Measurements from ENCODE around the gene TM9SF4.
"Not testable (repeated sequence)": the region's sequence is repeated elsewhere in the genome, so short reads cannot be mapped to it uniquely, and the experiment has no call there.

TM9SF4 gene

GRCh38 chr20:32159766-32160221 lies 50.3 kb downstream of the TM9SF4 start:
- no peak for DNase-seq (ENCODE audit: low spot score)

DNA sequence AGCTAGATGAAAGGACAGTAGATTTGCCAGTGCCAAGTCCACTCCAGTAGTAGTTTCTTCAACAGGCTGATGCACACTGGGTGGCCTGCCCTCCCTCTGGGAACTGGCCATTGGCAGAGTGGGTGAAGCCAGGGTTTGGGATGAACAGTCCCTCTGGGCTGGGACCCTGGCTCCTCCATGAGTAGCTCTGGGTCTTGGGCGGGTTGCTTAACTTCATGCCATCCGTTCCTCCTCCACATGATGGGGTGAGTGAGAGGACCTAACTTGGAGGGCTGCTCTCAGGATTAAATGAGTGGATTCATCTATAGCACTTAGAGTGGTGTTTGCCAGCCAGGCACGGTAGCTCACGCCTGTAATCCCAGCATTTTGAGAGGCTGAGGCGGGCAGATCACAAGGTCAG lies 50.8 kb downstream of the TM9SF4 start:
- no peak for DNase-seq (ENCODE audit: low spot score)

GRCh38 chr20:32162351-32162750 lies 52.8 kb downstream of the TM9SF4 start:
- DNase-seq (ENCODE audit: low spot score): no peak

GRCh38 chr20:32163951-32164350 lies 54.4 kb downstream of the TM9SF4 start:
- DNase-seq (ENCODE audit: low spot score): no peak

DNA sequence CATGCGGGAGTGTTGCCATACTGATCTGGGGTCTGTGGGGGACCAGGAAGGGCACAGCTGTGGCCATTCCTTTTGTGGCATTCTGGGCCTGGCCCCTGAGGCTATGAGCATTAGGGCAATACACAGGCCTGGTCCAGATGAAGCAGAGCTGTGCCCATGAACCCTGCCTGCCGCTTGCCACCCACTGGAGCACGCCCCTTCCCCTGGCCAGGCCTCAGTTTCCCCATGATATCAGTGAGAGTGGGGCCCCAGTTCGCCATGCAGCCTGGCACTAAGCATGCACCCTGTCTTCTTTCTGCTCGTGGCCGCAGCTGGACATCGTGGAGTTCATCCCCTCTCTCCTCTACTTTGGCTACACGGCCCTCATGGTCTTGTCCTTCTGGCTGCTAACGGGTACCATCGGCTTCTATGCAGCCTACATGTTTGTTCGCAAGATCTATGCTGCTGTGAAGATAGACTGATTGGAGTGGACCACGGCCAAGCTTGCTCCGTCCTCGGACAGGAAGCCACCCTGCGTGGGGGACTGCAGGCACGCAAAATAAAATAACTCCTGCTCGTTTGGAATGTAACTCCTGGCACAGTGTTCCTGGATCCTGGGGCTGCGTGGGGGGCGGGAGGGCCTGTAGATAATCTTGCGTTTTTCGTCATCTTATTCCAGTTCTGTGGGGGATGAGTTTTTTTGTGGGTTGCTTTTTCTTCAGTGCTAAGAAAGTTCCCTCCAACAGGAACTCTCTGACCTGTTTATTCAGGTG lies 55.6 kb downstream of the TM9SF4 start:
- DNase-seq (ENCODE audit: low spot score): no peak

- no peak for DNase-seq (ENCODE audit: low spot score)
Observed at GRCh38 chr20:32165836-32166545, 56.5 kb downstream of the TM9SF4 start.

- DNase-seq (ENCODE audit: low spot score): no peak
Observed at GRCh38 chr20:32167552-32167951, 58.0 kb downstream of the TM9SF4 start.

DNA sequence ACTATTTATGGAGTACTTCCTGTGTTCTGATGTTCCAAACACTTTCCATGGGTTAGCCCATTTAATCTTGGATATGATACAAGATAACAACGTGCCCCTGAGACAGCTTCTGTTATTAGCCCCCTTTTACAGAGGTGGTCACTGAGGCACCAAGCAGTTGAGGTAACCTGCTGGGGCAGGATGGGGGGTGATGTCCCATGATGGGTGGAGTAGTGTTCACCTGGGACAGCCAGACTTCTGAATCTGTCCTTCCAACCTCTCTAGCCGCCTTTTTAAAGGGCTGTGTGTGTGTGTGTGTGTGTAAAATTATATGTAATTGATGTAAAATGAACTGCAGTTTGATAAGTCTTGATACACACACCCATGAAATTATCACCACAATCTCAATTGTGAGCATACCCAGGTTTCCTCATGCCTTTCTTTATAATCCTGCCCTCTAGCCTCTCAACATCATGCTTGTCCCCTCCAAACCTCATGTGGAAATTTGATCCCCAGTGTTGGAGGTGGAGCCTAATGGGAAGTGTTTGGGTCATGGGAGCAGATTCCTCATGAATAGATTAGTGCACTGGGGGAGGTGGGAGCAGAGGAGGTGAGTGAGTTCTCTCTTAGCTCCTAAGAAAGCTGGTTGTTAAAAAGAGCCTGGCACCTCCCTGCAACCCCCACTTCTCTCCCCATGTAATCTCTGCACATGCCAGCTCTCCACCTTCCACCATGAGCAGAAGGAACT lies 58.8 kb downstream of the TM9SF4 start:
- no peak for DNase-seq (ENCODE audit: low spot score)

GRCh38 chr20:32177696-32178095 lies 68.2 kb downstream of the TM9SF4 start:
- DNase-seq (ENCODE audit: low spot score): not testable (repeated sequence)

DNA sequence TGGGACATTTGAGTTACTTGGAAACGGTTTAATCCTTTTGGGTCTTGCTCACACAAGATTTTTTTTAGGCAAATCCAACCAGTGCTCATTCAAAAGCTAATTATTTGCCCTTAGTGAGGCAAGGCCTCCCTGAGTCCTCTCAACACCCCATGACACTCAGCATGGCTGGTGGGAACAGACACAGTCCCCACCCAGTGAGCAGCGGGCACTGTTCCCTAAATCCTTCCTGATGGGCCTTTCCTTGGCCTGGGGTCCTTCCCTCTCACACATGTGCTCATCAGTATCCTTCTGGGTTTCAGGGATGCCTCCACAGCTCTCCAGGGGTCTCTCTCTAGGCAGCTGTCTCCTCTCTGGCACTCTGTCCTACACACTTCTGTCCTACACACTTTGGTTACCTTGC lies 70.0 kb downstream of the TM9SF4 start:
- DNase-seq (ENCODE audit: low spot score): no peak

- no peak for DNase-seq (ENCODE audit: low spot score)
Observed at GRCh38 chr20:32179934-32180333, 70.4 kb downstream of the TM9SF4 start.

DNA sequence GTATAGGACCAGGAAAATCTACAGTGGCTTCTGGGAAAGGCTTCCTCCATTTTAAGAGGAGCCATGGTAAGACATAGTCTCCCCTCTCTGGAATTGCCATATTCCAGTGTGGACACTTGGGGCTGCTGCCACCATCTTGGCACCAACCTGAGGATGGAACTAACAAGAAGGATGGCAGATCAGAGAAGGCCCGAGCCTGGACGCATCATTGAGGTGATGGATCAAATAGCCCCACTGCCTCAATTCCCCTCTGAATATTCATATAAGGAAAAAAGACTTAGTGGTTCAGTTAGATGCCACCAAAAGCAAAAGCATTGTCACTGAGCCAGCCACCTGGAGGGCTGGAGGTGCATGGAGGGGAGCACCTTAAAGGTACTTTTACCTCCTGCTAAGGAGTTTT lies 72.1 kb downstream of the TM9SF4 start:
- no peak for DNase-seq (ENCODE audit: low spot score)

GRCh38 chr20:32183947-32184635 lies 74.6 kb downstream of the TM9SF4 start:
- DNase-seq (ENCODE audit: low spot score): no peak

- DNase-seq (ENCODE audit: low spot score): no peak
Observed at GRCh38 chr20:32184961-32185603, 75.6 kb downstream of the TM9SF4 start.

DNA sequence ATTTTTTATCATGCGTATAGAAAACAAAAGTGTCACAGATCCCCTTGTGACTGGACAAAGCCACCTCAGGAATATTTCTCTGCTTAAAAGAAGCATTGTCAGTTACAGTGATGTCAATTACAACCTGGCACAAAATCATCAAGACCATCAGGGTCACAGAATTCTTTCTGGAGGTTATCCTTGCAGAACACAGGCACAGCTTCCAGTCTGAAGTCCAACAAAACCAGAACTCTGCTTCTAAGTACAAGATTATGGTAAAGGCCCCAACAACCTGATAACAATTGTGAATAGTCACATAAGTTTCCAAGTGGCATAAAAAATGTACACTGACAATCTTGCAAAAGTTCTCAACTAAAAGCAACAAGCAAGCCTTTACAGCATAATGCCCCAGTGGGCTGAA lies 77.0 kb downstream of the TM9SF4 start:
- no peak for DNase-seq (ENCODE audit: low spot score)

- DNase-seq (ENCODE audit: low spot score): no peak
Observed at GRCh38 chr20:32188376-32189122, 79.0 kb downstream of the TM9SF4 start.

DNA sequence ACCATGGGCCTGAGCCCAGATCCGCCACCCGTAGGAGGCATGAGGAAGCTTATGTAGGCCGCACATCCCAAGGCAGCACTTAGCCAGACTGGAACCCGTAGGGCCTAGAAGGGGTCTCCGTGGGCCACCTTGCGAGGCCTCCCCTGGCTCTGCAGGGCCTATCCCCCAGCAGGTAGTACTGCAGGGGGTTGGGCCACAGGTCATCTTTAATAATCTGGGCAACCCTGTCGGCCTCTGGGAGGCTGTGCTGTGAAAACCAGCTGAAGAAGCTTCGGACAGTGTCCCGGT lies 79.6 kb downstream of the TM9SF4 start:
- DNase-seq (ENCODE audit: low spot score): no peak

DNA sequence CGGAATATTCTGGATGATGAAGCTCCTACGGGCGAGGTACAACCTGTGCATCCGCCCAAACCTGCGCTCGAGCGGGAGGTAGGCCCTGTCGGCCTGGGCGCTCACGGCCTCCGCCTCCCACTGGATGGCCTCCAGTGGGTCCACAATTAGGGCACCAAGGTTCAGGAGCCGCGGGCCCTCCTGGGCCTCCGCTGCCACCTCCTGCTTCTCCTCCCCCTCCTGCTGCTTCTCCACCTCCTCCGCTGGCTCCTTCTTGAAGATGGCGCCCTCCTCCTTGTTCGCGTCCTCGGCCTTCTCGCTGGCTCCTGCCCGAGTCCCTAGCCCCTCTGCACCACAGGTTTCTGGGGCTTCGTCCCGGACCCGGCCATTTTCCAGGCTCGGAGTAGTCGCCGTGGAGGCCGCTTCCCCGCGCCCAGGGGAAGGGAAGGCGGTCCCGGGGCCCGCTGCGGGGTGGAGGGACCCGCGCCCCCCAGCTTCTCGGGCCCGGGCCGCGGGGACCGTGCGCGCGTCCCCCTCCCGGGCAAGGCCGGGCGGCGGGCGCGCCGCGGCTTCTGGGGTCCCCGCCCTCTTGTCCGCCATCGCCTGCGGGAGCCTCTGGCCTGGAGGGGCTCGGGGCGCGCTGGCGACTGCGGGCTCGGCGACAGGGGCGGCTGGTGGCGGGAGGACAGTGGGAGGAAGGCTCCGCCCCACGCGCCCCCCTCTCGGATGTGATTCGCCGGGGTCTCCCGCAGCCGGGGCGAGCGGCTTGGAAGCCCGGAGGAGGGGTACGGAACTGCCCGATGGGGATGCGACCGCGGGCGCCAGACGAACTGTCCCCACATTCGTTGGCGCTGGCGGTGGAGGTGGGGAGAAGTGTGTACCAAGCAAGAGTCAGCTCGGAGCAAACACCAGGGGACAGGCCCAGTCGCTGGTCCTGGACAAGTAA lies 80.4 kb downstream of the TM9SF4 start:
- no peak for DNase-seq (ENCODE audit: low spot score)

GRCh38 chr20:32190616-32191415 lies 81.3 kb downstream of the TM9SF4 start:
- no peak for DNase-seq (ENCODE audit: low spot score)
